GM11168 (cell line): ENCODE data around the gene NXN.
"Not testable (repeated sequence)": the region's sequence is repeated elsewhere in the genome, so short reads cannot be mapped to it uniquely, and the experiment has no call there.

Experiments used
- in situ Hi-C: fragments of 300-500 bp; cut with MboI; formaldehyde crosslinking; loops from one replicate; pipeline ENCODE4 v1.12.0; 2022; ENCODE audit warnings: low sequenced_read_pairs; ENCODE audit not compliant: unreplicated experiment

Gene NXN

GRCh38 chr17:1007310-1008007 lies 27.9 kb upstream of the NXN start:
- in situ Hi-C loops: no loop called here

GRCh38 chr17:1006054-1006453 lies 26.5 kb upstream of the NXN start:
- in situ Hi-C loops: no loop called here

- in situ Hi-C loops: no loop called here
These were observed 25.9 kb upstream of the NXN start for GRCh38 chr17:1005361-1005946.

GRCh38 chr17:1004769-1005295 lies 25.3 kb upstream of the NXN start:
- in situ Hi-C loops: no loop called here

- in situ Hi-C loops: no loop called here
These were observed 24.6 kb upstream of the NXN start for GRCh38 chr17:1003972-1004768.

- in situ Hi-C loops: no loop called here
These were observed 24.0 kb upstream of the NXN start for GRCh38 chr17:1003633-1003971.

- in situ Hi-C loops: no loop called here
These were observed 23.4 kb upstream of the NXN start for GRCh38 chr17:1002771-1003555.

GRCh38 chr17:1002412-1002753 lies 22.8 kb upstream of the NXN start:
- in situ Hi-C loops: no loop called here

GRCh38 chr17:1001640-1002411 lies 22.2 kb upstream of the NXN start:
- in situ Hi-C loops: no loop called here

GRCh38 chr17:1000597-1001461 lies 21.3 kb upstream of the NXN start:
- in situ Hi-C loops: no loop called here

- in situ Hi-C loops: no loop called here
These were observed 18.5 kb upstream of the NXN start for GRCh38 chr17:998111-998510.

- in situ Hi-C loops: no loop called here
These were observed 17.2 kb upstream of the NXN start, which contains the start of gene TIMM22 for GRCh38 chr17:996554-997344. Gene TIMM22, plus strand, starts transcription at chr17:997129. Its CDS starts 14 bp downstream, at chr17:997143.

- in situ Hi-C loops: not testable (repeated sequence)
These were observed 15.7 kb upstream of the NXN start for GRCh38 chr17:995324-995723.

GRCh38 chr17:992933-993332 lies 13.4 kb upstream of the NXN start:
- in situ Hi-C loops: no loop called here

GRCh38 chr17:988561-988960 lies 9.0 kb upstream of the NXN start:
- in situ Hi-C loops: loop anchor here (10.0 kb wide), 1 partner anchor 194 kb away; no protein-coding TSS in a partner anchor

GRCh38 chr17:987931-988330 lies 8.4 kb upstream of the NXN start:
- in situ Hi-C loops: loop anchor here (10.0 kb wide), 1 partner anchor 193 kb away; no protein-coding TSS in a partner anchor

- in situ Hi-C loops: loop anchor here (10.0 kb wide), 1 partner anchor 192 kb away; no protein-coding TSS in a partner anchor
These were observed 6.8 kb upstream of the NXN start for GRCh38 chr17:986322-986929.
